Measurements from ENCODE around the gene STK39. TPM values are rescaled to one million over a fixed set of nuclear protein-coding genes. Genes with fewer than 3 reads are reported as not detected.
"Not testable (repeated sequence)": the region's sequence is repeated elsewhere in the genome, so short reads cannot be mapped to it uniquely, and the experiment has no call there.

The STK39 gene
- total RNA-seq, 1 donor from 2014 or later: 24.6 TPM

- intact Hi-C loops (cut with DNase I): no loop called here
- DNase-seq (ENCODE audit: low spot score): no peak
These were observed 171.9 kb downstream of the STK39 start for GRCh38 chr2:168075446-168075845.

- intact Hi-C loops (cut with DNase I): no loop called here
- no peak for DNase-seq (ENCODE audit: low spot score)
These were observed 174.6 kb downstream of the STK39 start for GRCh38 chr2:168072626-168073303.

DNA sequence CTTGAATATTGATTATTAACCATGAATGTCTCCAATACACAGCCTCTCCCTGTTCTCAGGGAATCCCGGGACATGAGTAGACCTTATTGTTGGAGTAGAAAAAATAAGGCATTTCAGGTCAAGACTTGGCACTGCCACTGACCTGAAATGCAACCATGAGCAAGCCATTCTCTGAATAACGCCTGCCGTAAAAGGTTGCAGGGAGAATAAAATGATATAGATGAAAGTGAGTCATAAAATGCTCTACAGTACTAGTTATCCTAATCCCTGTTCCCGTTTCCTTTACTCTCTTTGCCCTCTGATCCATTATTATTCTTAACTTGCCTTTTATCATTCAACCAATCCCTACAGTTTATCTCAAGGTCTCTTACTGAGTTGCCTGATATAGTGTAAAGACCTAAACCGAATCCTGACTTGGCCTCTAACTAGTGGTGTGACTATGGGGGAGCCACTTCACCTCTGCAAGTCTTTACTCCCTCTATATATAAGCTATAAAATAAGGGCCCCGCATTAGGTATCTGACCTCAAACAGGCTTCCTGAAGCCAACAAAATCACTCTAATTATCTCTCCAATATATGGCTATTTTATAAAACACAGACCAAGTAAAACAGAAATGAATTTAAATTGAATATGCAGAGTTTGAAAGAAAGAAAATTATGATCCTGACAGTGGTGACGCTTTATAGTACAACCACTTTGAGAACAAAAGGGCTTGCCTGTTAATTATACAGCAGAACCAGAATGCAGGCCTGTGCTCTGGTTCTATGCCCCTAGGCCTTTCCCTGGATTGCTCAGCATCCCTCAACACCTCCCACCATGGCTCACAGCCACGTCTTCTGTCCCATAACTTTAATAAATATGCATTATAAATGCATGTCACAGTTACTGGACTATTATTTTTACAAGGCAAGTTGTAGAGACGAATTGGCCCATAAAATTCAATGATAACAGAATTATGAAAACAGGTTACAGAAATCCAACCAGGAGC lies 183.1 kb downstream of the STK39 start:
- intact Hi-C loops (cut with DNase I): no loop called here
- no peak for DNase-seq (ENCODE audit: low spot score)

- no peak for DNase-seq (ENCODE audit: low spot score)
- intact Hi-C loops (cut with DNase I): no loop called here
These were observed 184.5 kb downstream of the STK39 start for GRCh38 chr2:168062936-168063335.

GRCh38 chr2:168062054-168062453 lies 185.3 kb downstream of the STK39 start:
- intact Hi-C loops (cut with DNase I): no loop called here
- no peak for DNase-seq (ENCODE audit: low spot score)

- intact Hi-C loops (cut with DNase I): no loop called here
- DNase-seq (ENCODE audit: low spot score): no peak
These were observed 186.2 kb downstream of the STK39 start for GRCh38 chr2:168060986-168061750.

DNA sequence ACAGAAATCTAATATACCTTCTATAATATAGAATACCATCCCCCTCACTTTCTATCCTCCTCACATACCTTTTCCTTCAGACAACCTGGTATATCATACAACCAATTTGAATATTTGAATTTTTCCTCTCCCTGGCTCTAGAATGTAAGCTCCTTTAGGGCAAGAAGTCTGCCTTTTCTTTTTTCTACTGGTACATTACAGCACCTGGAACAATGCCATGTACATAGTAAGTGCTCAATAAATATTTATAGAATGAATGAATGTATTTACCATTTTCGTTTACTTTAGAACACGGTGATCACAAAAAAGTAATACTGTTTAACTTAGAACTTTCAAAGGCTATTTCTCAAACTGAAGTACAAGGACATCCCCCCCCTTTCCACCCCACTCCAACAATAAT lies 187.6 kb downstream of the STK39 start:
- intact Hi-C loops (cut with DNase I): no loop called here

DNA sequence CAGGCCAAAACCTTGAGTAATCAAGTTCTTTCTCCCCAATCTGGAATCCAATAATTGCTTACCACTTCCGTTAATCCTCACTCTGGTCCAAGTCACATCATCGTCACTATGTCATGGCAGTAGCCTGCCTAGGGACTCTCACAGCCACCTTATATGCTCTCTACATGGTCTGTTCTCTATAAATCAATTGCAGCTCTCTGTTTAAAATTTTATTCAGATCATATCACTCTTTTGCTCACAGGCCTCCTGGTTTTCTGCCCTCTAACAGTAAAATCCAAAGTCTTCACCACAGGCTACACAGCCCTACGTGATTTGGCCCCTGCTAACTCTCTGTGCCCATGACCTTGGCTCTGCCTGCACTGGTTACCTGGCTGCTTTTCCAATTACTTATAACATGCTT lies 188.7 kb downstream of the STK39 start:
- intact Hi-C loops (cut with DNase I): no loop called here
- no peak for DNase-seq (ENCODE audit: low spot score)

More for the DNA sequence above, 187.6 kb downstream of the STK39 start:
- DNase-seq (ENCODE audit: low spot score): no peak

GRCh38 chr2:168056242-168056787 lies 191.1 kb downstream of the STK39 start:
- intact Hi-C loops (cut with DNase I): no loop called here
- no peak for DNase-seq (ENCODE audit: low spot score)

DNA sequence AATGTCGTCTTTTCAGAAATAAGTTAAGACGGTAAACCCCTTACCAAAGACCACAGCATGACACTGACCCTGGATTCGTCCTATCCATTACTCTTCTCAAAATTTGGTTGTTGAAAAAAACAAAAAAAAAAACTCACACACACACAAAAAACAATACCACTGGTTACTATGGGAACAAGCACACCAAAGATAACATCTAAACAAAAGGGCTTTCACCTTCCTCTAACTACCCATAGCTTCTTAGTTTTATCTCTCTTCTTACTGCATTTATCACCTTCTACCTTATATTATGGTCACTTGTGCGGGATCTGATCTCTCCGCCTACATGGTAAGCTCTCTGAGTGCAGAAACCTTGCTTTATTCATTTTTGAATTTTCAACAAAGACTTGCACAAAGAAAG lies 192.7 kb downstream of the STK39 start:
- DNase-seq (ENCODE audit: low spot score): no peak
- intact Hi-C loops (cut with DNase I): no loop called here

GRCh38 chr2:168053676-168054075 lies 193.7 kb downstream of the STK39 start:
- intact Hi-C loops (cut with DNase I): no loop called here
- DNase-seq (ENCODE audit: low spot score): no peak

DNA sequence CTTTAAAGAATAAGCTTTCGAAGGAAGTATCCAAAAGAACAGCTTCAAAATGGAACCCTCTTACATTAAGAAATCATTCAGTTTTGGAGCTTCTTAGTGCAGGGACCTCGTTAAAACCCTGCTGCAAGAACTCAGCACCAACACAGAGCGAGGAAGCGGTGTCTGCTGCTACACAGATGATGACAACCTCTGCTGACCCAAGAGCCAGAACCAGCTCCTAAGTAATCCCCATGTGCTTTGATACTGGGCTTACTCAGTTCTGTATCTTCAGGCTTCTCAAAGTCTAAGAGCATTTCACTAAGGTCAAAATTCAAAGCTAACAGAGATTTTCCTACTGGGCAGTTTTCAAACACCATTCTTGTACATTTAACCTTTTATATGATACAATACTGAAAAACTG lies 194.6 kb downstream of the STK39 start:
- intact Hi-C loops (cut with DNase I): no loop called here
- no peak for DNase-seq (ENCODE audit: low spot score)

DNA sequence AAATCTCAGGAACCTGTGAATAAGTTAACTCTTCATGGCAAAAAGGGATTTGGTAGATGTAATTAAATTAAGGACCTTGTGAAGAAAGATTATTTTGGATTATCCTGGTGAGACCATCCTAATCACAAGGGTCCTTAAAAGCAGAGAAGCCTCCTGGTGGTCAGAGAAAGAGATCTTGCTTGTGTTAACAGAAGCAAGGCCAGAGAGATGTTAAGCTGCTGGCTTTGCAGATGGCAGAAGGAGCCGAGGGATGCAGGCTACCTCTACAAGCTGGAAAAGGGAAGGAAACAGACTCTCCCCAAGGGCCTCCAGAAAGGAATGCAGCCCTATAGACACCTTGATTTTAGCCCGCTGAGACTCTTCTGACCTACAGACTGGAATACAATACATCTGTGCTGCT lies 197.0 kb downstream of the STK39 start:
- no peak for DNase-seq (ENCODE audit: low spot score)
- intact Hi-C loops (cut with DNase I): no loop called here

DNA sequence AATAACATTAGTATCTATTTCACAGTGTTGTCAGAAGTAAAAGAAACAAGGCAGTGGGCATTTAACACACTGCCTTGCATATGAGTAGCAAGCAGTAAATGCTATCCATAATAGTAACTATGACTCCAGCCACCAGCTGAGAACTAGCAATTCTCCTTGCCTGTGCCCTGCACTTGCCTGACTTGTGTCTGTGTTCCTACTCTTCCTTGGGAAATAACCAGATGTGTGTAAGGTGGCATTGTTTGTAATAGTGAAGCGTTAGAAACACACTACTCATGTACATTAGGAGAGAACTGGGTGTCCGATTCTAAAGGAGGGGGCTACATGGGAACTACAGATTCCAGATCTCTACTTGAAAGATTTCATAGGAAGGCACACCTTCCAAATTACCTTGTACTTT lies 197.8 kb downstream of the STK39 start:
- intact Hi-C loops (cut with DNase I): no loop called here
- no peak for DNase-seq (ENCODE audit: low spot score)

- no peak for DNase-seq (ENCODE audit: low spot score)
- intact Hi-C loops (cut with DNase I): no loop called here
These were observed 200.2 kb downstream of the STK39 start for GRCh38 chr2:168047091-168047690.

- DNase-seq (ENCODE audit: low spot score): no peak
- intact Hi-C loops (cut with DNase I): no loop called here
These were observed 202.8 kb downstream of the STK39 start for GRCh38 chr2:168044579-168044978.

DNA sequence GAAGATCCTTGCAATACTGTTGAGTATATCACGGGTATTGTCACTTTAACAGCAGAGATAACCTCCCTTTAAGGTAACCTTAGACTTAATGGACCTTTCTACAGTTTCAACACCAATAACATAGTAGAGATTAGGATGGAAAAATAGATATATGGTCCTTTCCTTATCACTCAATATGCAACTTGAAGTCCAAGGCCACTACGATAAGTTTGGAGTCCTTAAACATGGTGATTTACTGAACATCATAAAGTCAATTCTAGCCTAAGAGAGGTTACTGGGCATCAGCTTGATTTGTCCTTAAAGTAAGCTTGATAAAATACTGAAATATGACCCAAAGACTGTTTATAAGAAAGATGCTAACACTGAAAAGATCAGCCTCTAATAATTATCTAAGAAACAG lies 203.2 kb downstream of the STK39 start:
- intact Hi-C loops (cut with DNase I): no loop called here
- no peak for DNase-seq (ENCODE audit: low spot score)

GRCh38 chr2:168042127-168042824 lies 205.1 kb downstream of the STK39 start:
- intact Hi-C loops (cut with DNase I); DNase-seq (ENCODE audit: low spot score): not testable (repeated sequence)

GRCh38 chr2:168039881-168040280 lies 207.5 kb downstream of the STK39 start:
- intact Hi-C loops (cut with DNase I): no loop called here
- DNase-seq (ENCODE audit: low spot score): no peak
